Activated T-cell treated with anti-CD3 and anti-CD28 coated beads for 4 hours (primary cell): ENCODE measurements around the gene MCTP1.

Source experiments
- DNase-seq: peaks from one replicate; pipeline ENCODE4 v3.0.0-alpha.2; 2020

Gene MCTP1

DNA sequence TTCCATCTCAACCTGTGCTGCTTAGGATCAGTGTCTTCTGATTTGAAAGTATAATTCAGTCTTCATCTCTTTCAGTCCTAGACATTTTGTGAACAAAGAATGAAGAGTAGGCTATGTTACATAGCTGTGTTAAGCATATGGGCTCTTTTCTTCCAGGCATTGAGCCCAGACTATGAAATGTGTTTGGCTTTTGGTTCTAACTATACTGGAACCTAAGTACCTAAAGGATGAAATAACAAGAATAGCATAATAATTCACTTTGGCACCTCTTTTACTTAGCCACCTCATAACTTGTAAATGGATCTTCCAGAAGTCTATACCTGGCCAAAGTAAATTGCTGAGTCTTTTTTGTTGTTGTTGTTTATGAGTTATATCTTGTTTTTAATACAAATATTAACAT lies 595.0 kb downstream of the MCTP1 start:
- DNase-seq: no peak

DNA sequence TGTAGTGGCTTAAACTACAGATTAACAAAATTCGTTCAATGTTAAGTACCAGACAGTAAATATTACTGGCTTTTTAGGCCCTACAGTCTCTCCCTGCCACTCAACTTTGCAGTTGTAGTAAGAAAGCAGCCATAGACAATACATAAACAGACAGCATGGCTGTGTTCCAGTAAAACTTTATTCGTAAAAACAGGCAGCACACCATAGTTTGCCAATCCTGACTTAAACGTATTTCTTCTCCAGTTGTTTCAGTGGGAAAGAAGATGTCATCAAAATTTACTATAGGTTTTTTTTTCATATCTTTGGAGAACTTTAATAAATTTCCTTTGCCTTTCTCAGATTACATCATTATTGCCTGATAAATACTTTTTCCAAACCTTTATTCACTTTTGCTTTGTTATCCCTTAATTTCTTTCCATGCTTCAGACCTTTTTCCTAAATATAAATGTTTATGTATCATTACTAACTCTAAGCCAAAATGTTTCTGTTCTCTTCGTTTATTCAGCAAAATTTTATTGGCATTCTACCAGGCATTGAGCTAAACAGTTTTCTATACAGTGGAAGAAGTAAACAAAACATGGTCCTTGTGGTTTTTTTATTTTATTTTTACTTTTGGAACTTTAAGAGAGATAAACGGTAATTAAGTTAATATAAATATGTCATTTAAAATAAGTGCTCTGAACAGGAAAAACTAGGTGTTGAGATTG lies 601.9 kb downstream of the MCTP1 start:
- DNase-seq: no peak

DNA sequence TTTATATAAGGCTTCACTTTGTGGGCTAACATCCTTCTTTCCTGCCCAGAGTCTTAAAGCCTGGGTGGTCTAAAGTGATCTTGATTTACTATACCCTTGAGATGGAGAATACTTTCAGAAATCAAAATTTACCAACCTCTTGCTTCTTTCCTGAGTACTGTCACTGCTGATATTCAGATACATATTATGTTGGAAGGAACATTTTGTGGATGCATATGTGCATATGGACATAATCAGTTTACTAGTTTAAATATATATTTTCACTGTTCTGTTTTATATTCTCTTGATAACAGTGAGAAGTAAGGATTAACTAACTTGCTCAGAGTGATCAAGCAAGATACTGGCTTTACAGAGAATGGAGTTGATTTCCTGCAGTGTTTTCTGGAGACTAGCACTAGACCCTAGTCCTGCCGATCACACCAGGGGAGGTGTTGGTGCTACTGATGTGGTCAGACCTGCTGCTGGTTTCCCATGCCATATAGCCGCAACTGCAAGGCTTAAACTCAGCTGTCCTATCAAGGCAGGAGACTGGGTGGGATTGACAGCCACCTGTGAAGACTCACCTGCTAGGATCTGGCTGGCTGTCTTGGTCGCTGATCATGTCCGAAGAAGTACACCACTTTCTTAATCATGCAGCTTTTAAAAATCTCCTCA lies 608.8 kb downstream of the MCTP1 start:
- no peak for DNase-seq

DNA sequence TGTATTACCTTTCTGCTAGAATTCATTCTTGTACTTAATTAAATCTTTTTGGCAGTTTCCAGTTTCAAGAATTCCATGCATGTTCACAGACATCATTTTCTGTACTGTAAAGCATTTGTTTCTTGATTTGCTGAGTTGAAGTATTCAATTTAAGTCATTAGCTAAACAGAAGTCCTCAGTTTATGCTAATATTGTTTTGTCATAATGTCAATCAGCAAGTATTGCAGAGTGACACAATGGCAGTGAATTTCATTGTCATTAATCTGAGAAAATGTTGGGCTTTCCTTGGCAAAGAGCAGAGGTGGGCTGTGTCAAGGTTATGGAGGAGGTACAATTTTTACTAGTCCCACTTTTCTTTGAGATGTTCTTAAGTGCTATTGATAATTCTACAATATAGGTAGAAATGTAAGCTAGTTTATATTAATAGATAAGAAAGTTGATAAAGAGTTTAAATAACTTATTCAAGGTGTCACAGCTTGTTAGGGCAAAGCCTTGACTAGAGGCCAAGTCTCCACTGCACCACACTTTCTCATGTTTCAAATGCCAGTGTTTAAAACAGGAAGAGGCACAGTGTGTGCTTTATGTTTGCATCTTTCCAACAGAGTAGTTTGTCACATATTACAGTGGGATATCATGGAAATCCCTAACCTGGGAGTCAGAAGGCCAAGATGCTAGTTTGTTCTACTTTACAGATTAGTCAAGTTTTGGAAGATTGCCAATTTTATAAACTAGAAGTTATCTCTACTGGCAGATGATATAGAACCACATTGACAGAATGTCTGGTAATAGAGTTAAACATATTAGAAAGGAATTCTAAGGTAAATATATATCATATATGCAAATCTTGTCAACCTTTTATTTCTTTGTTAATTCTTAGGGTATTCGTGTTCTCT lies 610.2 kb downstream of the MCTP1 start:
- DNase-seq: no peak

DNA sequence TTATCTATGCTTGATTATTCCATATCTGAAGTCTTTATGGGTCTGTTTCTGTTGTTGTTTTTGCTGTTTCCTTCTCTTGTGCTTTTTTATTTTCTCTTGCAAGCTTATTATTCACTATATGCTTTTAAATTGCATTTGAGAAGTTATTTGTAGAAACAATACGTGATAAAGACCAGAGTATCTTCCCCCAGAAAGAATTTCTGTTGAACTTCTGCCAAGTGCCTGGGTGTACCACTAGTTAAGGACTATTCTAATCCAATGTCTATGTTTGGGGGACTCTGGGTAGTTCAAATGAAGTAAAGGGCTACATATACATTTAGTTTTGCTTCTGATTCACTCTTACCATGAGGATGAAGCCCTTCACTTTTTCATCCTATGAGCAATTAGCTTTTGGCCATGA lies 612.1 kb downstream of the MCTP1 start:
- no peak for DNase-seq

DNA sequence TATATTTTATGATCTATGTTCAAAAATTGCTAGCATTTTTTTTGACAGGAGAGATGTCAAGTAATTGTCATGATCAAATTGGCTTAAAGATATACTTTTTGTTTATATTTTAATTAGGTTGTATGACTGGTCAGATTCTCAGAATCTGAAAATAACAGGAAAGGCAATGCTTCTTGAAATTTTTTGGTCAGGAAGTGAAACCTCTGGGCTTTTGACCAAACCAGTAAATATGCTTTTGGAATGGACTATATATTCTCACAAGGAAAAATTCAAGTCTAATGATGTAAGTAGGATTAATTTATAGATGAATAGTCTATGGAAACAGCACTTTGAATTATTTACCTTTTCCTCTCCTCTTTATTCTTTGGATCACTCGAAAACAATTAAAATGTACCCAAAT lies 614.2 kb downstream of the MCTP1 start:
- DNase-seq: no peak

DNA sequence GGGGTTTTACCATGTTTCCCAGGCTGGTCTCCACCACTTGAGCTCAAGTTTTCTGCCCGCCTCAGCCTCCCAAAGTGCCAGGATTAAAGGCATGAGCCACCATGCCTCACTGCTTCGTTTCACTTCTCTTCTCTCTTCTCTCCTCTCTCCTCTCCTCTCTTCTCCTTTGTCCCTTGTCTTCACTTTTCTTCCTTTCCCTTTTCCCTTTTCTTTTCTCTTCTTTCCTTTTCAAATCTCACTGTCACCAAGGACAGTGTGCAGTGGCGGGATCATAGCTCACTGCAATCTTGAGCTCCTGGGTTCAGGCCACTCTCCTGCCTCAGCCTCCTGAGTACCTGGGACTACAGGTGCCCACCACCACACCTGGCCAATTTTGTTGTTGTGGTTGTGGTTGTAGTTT lies 617.0 kb downstream of the MCTP1 start:
- DNase-seq: no peak

DNA sequence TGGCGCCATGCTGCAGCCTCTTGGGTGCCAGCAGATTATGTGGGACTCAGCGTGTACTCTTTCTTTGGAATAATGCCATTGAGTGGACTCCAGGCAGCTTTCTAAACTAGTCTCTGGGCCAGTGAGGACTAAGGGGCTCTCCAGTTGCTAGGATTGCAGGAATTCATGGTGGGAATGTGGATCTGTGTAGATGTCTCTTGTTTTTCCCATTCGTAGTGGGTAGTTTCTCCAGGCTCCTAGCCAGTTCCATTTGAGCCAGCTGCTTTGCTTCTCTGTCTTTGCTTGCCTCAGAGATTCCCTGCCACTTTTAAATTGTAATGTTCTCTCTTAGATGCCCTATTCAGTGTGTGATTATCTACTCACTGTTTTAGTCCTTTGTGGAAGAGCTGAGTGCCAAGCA lies 623.8 kb downstream of the MCTP1 start:
- DNase-seq: no peak

DNA sequence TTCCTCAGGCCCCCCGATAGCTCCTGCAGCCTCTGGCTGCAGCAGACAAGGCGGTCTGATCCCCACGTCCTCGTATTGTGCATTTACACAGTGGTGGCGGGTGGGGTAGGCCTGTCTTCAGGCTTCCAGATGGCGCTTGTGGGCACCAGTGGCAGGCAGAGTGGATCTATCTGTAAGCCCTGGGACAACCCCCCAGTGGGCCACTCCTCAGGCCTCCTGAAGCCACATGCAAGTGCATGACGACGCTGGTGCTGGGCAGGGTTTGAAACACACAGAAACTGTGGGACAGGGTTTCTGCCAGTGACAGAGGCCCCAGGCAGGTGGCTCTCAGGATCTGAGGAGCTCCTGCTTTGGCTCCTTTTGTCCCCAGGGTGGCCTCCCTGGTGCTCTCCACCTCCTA lies 624.4 kb downstream of the MCTP1 start:
- no peak for DNase-seq

DNA sequence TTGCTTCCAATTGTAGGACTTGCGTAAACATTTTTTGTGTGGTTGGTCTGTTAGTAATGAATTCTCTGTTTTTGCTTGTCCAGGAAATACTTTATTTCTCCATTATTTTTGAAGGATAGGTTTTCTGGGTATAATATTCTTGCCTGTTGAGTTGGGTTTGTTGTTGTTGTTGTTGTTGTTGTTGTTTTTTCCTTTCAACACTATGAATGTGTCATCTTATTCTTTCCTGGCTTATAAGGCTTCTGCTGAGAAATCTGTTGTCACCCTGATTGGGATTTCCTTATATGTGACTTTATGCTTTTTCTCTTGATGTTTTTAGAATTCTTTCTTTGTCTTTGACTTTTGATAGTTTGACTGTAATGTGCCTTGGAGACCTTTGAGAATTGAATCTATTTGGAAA lies 626.6 kb downstream of the MCTP1 start:
- no peak for DNase-seq
